SU-DHL-6 (cell line): Measurements from ENCODE around the gene CAPN15.

Experiments used
- EZH2phosphoT487 ChIP-seq: fragments of 200-600 bp; sonication (generic), shearing (Covaris generic); conservative IDR thresholded peaks from 2 replicates; pipeline ENCODE4 v1.6.1; 2018; ENCODE audit warnings: mild to moderate bottlenecking, antibody characterized with exemption, low read length, moderate library complexity, mixed read lengths
- TF ChIP-seq, protein P1 (sequence below): fragments of 200-600 bp; sonication (generic); IDR thresholded peaks from one replicate; pipeline ENCODE4 v1.5.1; 2017; ENCODE audit warnings: antibody characterized with exemption, mild to moderate bottlenecking, low read length, moderate library complexity; ENCODE audit not compliant: insufficient read depth, poor library complexity, severe bottlenecking

DNA sequence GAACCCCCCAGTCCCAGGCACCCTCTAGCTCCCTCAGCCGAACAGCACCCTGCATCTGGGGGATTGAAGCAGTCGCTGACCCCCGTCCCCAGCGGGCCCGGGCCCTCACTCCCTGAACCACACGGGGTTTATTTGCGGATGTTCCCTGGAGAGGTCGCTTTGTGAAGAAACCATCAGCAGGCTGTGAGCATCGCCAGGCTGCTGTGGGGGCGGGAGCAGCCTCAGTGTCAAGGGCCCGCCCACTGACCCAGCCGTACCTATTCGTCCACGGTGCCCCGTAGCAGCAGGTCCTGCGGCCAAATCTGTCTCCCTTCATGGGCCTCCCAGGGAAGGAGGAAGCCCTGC is 55.9 kb downstream of the CAPN15 start:
- TF ChIP-seq, protein P1, sequence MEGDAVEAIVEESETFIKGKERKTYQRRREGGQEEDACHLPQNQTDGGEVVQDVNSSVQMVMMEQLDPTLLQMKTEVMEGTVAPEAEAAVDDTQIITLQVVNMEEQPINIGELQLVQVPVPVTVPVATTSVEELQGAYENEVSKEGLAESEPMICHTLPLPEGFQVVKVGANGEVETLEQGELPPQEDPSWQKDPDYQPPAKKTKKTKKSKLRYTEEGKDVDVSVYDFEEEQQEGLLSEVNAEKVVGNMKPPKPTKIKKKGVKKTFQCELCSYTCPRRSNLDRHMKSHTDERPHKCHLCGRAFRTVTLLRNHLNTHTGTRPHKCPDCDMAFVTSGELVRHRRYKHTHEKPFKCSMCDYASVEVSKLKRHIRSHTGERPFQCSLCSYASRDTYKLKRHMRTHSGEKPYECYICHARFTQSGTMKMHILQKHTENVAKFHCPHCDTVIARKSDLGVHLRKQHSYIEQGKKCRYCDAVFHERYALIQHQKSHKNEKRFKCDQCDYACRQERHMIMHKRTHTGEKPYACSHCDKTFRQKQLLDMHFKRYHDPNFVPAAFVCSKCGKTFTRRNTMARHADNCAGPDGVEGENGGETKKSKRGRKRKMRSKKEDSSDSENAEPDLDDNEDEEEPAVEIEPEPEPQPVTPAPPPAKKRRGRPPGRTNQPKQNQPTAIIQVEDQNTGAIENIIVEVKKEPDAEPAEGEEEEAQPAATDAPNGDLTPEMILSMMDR = no peak
- TF ChIP-seq EZH2phosphoT487 = no peak
